Amniotic epithelial cell (primary cell): ENCODE data around the gene FRMPD4.

ENCODE experiments used
- DNase-seq: peaks from one replicate; pipeline ENCODE4 v3.0.0-alpha.2; 2010; ENCODE audit warnings: low read depth

Gene FRMPD4

GRCh38 chrX:12366440-12366839, 228.2 kb downstream of the FRMPD4 start:
- no peak for DNase-seq

- no peak for DNase-seq
Measured at GRCh38 chrX:12367254-12367653, 229.0 kb downstream of the FRMPD4 start.

GRCh38 chrX:12370497-12370986, 232.3 kb downstream of the FRMPD4 start:
- peak; percentile 51 for DNase-seq

- DNase-seq, result peak; percentile 57
Measured at GRCh38 chrX:12372111-12372510, 233.8 kb downstream of the FRMPD4 start.

GRCh38 chrX:12374286-12374685, 236.0 kb downstream of the FRMPD4 start:
- no peak for DNase-seq

- DNase-seq, result no peak
Measured at GRCh38 chrX:12378253-12378652, 240.0 kb downstream of the FRMPD4 start.

GRCh38 chrX:12378706-12379105, 240.4 kb downstream of the FRMPD4 start:
- DNase-seq, result peak; percentile 37

GRCh38 chrX:12379671-12380070, 241.4 kb downstream of the FRMPD4 start:
- peak; percentile 19 for DNase-seq

- DNase-seq, result no peak
Measured at GRCh38 chrX:12383196-12383595, 244.9 kb downstream of the FRMPD4 start.

- peak; percentile 58 for DNase-seq
Measured at GRCh38 chrX:12390301-12390700, 252.0 kb downstream of the FRMPD4 start.

GRCh38 chrX:12396584-12396983, 258.3 kb downstream of the FRMPD4 start:
- DNase-seq, result no peak

- no peak for DNase-seq
Measured at GRCh38 chrX:12400218-12400617, 261.9 kb downstream of the FRMPD4 start.

GRCh38 chrX:12401252-12401651, 263.0 kb downstream of the FRMPD4 start:
- DNase-seq, result no peak

GRCh38 chrX:12403474-12404082, 265.3 kb downstream of the FRMPD4 start:
- DNase-seq, result peak; percentile 87

- DNase-seq, result no peak
Measured at GRCh38 chrX:12405306-12405705, 267.0 kb downstream of the FRMPD4 start.

- no peak for DNase-seq
Measured at GRCh38 chrX:12410523-12410922, 272.2 kb downstream of the FRMPD4 start.

GRCh38 chrX:12411831-12412230, 273.6 kb downstream of the FRMPD4 start:
- DNase-seq, result peak; percentile 50

- DNase-seq, result peak; percentile 83
Measured at GRCh38 chrX:12412561-12412960, 274.3 kb downstream of the FRMPD4 start.

GRCh38 chrX:12419591-12419990, 281.3 kb downstream of the FRMPD4 start:
- peak; percentile 69 for DNase-seq

GRCh38 chrX:12421918-12422317, 283.6 kb downstream of the FRMPD4 start:
- peak; percentile 31 for DNase-seq

GRCh38 chrX:12423346-12423745, 285.1 kb downstream of the FRMPD4 start:
- no peak for DNase-seq

GRCh38 chrX:12425496-12425895, 287.2 kb downstream of the FRMPD4 start:
- peak; percentile 71 for DNase-seq

GRCh38 chrX:12426420-12426819, 288.1 kb downstream of the FRMPD4 start:
- no peak for DNase-seq

GRCh38 chrX:12434493-12434892, 296.2 kb downstream of the FRMPD4 start:
- DNase-seq, result no peak
